SK-N-SH treated with all-trans-retinoic acid at 6 μM for 48 hours (cell line): ENCODE measurements around the gene INHBB.

ENCODE experiments used
- ARNTL ChIP-seq: fragments of 450-650 bp; formaldehyde crosslinking; IDR thresholded peaks from 2 replicates; pipeline ENCODE4 v1.5.0; 2020; ENCODE audit warnings: low read depth, mild to moderate bottlenecking, moderate library complexity, borderline replicate concordance
- GLIS3 ChIP-seq: fragments of 250-450 bp; sonication (Bioruptor Pico); IDR thresholded peaks from 2 replicates; pipeline ENCODE4 v1.5.0; 2020; ENCODE audit warnings: mild to moderate bottlenecking, moderate library complexity
- ZFP3 ChIP-seq: fragments of 250-450 bp; sonication (Bioruptor Pico); IDR thresholded peaks from 2 replicates; pipeline ENCODE4 v1.5.0; 2020; ENCODE audit warnings: mild to moderate bottlenecking, moderate library complexity
- ZNF565 ChIP-seq: fragments of 450-650 bp; formaldehyde crosslinking; conservative IDR thresholded peaks from 2 replicates; pipeline ENCODE4 v1.5.0; 2020; ENCODE audit warnings: low read depth, mild to moderate bottlenecking, moderate library complexity
- ZNF70 ChIP-seq: fragments of 450-650 bp; formaldehyde crosslinking; IDR thresholded peaks from 2 replicates; pipeline ENCODE4 v1.5.0; 2020; ENCODE audit warnings: mild to moderate bottlenecking, moderate library complexity
- ZNF8 ChIP-seq: fragments of 450-650 bp; formaldehyde crosslinking; IDR thresholded peaks from 2 replicates; pipeline ENCODE4 v1.5.0; 2020; ENCODE audit warnings: mild to moderate bottlenecking, moderate library complexity
- TF ChIP-seq, protein P1 (sequence below): fragments of 250-450 bp; sonication (Bioruptor Pico); IDR thresholded peaks from 2 replicates; pipeline ENCODE4 v1.8.0; 2020; ENCODE audit warnings: mild to moderate bottlenecking, moderate library complexity, borderline replicate concordance

DNA sequence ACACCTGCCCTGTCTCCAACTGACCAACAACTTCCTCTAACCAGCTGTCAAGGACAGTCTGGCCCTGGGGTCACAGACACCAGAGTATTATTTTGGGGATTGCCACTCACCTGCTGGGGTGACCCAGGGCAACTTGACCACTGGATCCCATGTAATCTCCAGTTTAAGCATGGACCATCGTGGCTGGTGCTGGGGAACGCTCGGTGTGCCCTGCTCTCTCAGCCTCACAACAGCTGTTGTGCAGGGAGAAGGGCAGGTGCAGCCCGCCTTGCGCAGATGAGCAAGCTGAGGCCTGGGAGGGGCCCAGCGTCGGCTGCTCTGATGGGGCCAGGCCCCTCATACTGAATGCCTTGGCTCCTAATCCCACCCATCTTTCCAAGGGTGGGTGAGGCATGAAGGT lies 21.0 kb upstream of the INHBB start:
- TF ChIP-seq ZFP3 (CRISPR knock-in tag) (no peak), ARNTL (CRISPR knock-in tag) (no peak), ZNF565 (CRISPR knock-in tag) (no peak), ZNF70 (CRISPR knock-in tag) (no peak), GLIS3 (CRISPR knock-in tag) (no peak), ZNF8 (CRISPR knock-in tag) (no peak)
- TF ChIP-seq, protein P1, sequence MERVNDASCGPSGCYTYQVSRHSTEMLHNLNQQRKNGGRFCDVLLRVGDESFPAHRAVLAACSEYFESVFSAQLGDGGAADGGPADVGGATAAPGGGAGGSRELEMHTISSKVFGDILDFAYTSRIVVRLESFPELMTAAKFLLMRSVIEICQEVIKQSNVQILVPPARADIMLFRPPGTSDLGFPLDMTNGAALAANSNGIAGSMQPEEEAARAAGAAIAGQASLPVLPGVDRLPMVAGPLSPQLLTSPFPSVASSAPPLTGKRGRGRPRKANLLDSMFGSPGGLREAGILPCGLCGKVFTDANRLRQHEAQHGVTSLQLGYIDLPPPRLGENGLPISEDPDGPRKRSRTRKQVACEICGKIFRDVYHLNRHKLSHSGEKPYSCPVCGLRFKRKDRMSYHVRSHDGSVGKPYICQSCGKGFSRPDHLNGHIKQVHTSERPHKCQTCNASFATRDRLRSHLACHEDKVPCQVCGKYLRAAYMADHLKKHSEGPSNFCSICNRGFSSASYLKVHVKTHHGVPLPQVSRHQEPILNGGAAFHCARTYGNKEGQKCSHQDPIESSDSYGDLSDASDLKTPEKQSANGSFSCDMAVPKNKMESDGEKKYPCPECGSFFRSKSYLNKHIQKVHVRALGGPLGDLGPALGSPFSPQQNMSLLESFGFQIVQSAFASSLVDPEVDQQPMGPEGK (CRISPR knock-in tag), result no peak
